HEK293T (cell line): ENCODE data around the gene GPR143.

Experiments
- BHLHE40 ChIP-seq: fragments of 450-650 bp; IDR thresholded peaks from 2 replicates; pipeline ENCODE4 v1.6.1; 2016; ENCODE audit warnings: mild to moderate bottlenecking, moderate library complexity, borderline replicate concordance
- ELF4 ChIP-seq: fragments of 450-650 bp; IDR thresholded peaks from 2 replicates; pipeline ENCODE4 v1.6.1; 2017; ENCODE audit warnings: antibody characterized with exemption
- FOXA1 ChIP-seq: fragments of 450-650 bp; IDR thresholded peaks from 2 replicates; pipeline ENCODE4 v1.6.1; 2016; ENCODE audit warnings: mild to moderate bottlenecking
- HDGF ChIP-seq: fragments of 450-650 bp; IDR thresholded peaks from 2 replicates; pipeline ENCODE4 v1.6.1; 2017; ENCODE audit warnings: antibody characterized with exemption, borderline replicate concordance
- NFRKB ChIP-seq: fragments of 450-650 bp; IDR thresholded peaks from 2 replicates; pipeline ENCODE4 v1.6.1; 2016; ENCODE audit warnings: mild to moderate bottlenecking, moderate library complexity
- SP1 ChIP-seq: fragments of 450-650 bp; IDR thresholded peaks from 2 replicates; pipeline ENCODE4 v1.6.1; 2017
- SUZ12 ChIP-seq: fragments of 450-650 bp; IDR thresholded peaks from 2 replicates; pipeline ENCODE4 v1.6.1; 2016; ENCODE audit warnings: mild to moderate bottlenecking
- TARDBP ChIP-seq: fragments of 450-650 bp; IDR thresholded peaks from 2 replicates; pipeline ENCODE4 v1.6.1; 2016

GRCh38 chrX:9682861-9683260 is 82.8 kb downstream of the GPR143 start:
- TF ChIP-seq NFRKB (no peak), BHLHE40 (no peak), SP1 (no peak), TARDBP (no peak), FOXA1 (no peak), SUZ12 (no peak), ELF4 (no peak), HDGF (no peak)
